PC-3 (cell line): ENCODE results near the gene NBPF14. TPM values are rescaled to one million over a fixed set of nuclear protein-coding genes. Genes with fewer than 3 reads are reported as not detected.
A peak's percentile ranks its signal among the peaks of the same experiment; 100 is the strongest.
"Not testable (repeated sequence)": the region's sequence is repeated elsewhere in the genome, so short reads cannot be mapped to it uniquely, and the experiment has no call there.

Experiments
- ATAC-seq: fragments of 200-7000 bp; cut with Tn5 transposase; 2 replicates; pipeline ENCODE4 v1.9.1; 2020; ENCODE audit warnings: mild to moderate bottlenecking, moderate library complexity
- BruUV-seq: library from RNA; stranded (reverse); fragments of 400-500 nt; replicated peaks from 2 replicates; lab custom pipeline; 2021; lab: Mats Ljungman, UMichigan
- CTCF ChIA-PET: fragments of 300-600 bp; sonication (Branson Sonifier 250); formaldehyde crosslinking; loops from one replicate; lab custom pipeline; 2022; ENCODE audit warnings: antibody characterized with exemption; lab: Charles Lee
- POLR2A ChIA-PET: fragments of 300-600 bp; sonication (Branson Sonifier 250); formaldehyde crosslinking; loops from one replicate; lab custom pipeline; 2022; ENCODE audit warnings: antibody characterized with exemption; ENCODE audit not compliant: unreplicated experiment; lab: Charles Lee
- DNase-seq: peaks from one replicate; pipeline ENCODE4 v3.0.0-alpha.2; 2015
- H2AFZ ChIP-seq: fragments of 300-600 bp; sonication (generic); 2 replicates; pipeline ENCODE4 v1.6.0; 2016; ENCODE audit warnings: antibody characterized with exemption, low read length
- H3F3A ChIP-seq: fragments of 300-600 bp; sonication (generic); one replicate; pipeline ENCODE4 v1.6.0; 2017; ENCODE audit warnings: antibody characterized with exemption, low read length, control low read depth, mild to moderate bottlenecking; ENCODE audit not compliant: unreplicated experiment
- H3K27ac ChIP-seq: fragments of 300-600 bp; sonication (generic); 2 replicates; pipeline ENCODE4 v1.5.1; 2016; ENCODE audit warnings: mild to moderate bottlenecking, low read length
- H3K27me3 ChIP-seq: fragments of 300-600 bp; sonication (generic); 2 replicates; pipeline ENCODE4 v1.6.1; 2016; ENCODE audit warnings: low read length, mixed read lengths
- H3K36me3 ChIP-seq: fragments of 300-600 bp; sonication (generic); 2 replicates; pipeline ENCODE4 v1.6.1; 2016; ENCODE audit warnings: low read depth, mixed run types, low read length, mixed read lengths
- H3K4me1 ChIP-seq: fragments of 300-600 bp; sonication (generic); 2 replicates; pipeline ENCODE4 v1.5.1; 2016; ENCODE audit warnings: low read length; ENCODE audit not compliant: insufficient read depth
- H3K4me2 ChIP-seq: fragments of 300-600 bp; sonication (generic); 2 replicates; pipeline ENCODE4 v1.6.0; 2016; ENCODE audit warnings: low read length
- H3K4me3 ChIP-seq: fragments of 300-600 bp; sonication (generic); 2 replicates; pipeline ENCODE4 v1.5.1; 2016; ENCODE audit warnings: mild to moderate bottlenecking, low read length, mixed read lengths
- H3K79me2 ChIP-seq: fragments of 300-600 bp; sonication (generic); 2 replicates; pipeline ENCODE4 v1.6.1; 2017; ENCODE audit warnings: low read length, mixed read lengths
- H3K9ac ChIP-seq: fragments of 300-600 bp; sonication (generic); 2 replicates; pipeline ENCODE4 v1.6.0; 2016; ENCODE audit warnings: mild to moderate bottlenecking, low read length
- H3K9me2 ChIP-seq: fragments of 300-600 bp; sonication (generic); replicated peaks from 2 replicates; pipeline ENCODE4 v1.6.1; 2016; ENCODE audit warnings: mixed run types, low read length, mixed read lengths
- H3K9me3 ChIP-seq: fragments of 300-600 bp; sonication (generic); 2 replicates; pipeline ENCODE4 v1.6.1; 2016; ENCODE audit warnings: low read length, mixed read lengths
- H4K20me1 ChIP-seq: fragments of 300-600 bp; sonication (generic); 2 replicates; pipeline ENCODE4 v1.6.1; 2016; ENCODE audit warnings: low read length, mixed read lengths
- intact Hi-C: fragments of 100-400 bp; cut with micrococcal nuclease; formaldehyde crosslinking; loops from 2 replicates; pipeline ENCODE4 v1.9.0; 2023
- total RNA-seq: library from RNA; depleted of rRNA; stranded (reverse); fragments of >200 nt; gene quantifications from 2 replicates; pipeline ENCODE4 v1.2.3, GENCODE V29; 2014; rRNA removed

The NBPF14 gene
- total RNA-seq, 1 experiment from 2014 or later: 32.1 TPM

- H3F3A ChIP-seq, H3K79me2 ChIP-seq, H3K27me3 ChIP-seq, BruUV-seq, H4K20me1 ChIP-seq, CTCF ChIA-PET, H3K4me1 ChIP-seq, H3K9me2 ChIP-seq, H3K9me3 ChIP-seq, H3K36me3 ChIP-seq: not testable (repeated sequence)
- ATAC-seq (peak; percentile 53), DNase-seq (peak; percentile 89)
- H3K4me2 ChIP-seq: peak overlapping the region; percentile 79
- 0 out of 2 replicates have a peak overlapping the region, but pooled peaks have one; percentile 71 for H2AFZ ChIP-seq
- H3K27ac ChIP-seq: peak overlapping the region; percentile 73
- H3K9ac ChIP-seq: peak overlapping the region; percentile 64
- H3K4me3 ChIP-seq: peak overlapping the region; percentile 61
- intact Hi-C loops: loop anchor here (10.0 kb wide), 1 partner anchor 147 kb away; no protein-coding TSS in a partner anchor
- POLR2A ChIA-PET: interaction anchor here (0.7 kb wide), 1 partner anchor 1366 kb away, joined by 5 read pairs; a partner anchor contains a TSS
Observed at GRCh38 chr1:148522072-148522471, 73.7 kb downstream of the NBPF14 start.

- intact Hi-C loops, H3K27ac ChIP-seq, H3K9me3 ChIP-seq, POLR2A ChIA-PET, H3K79me2 ChIP-seq, ATAC-seq, H3K4me2 ChIP-seq, CTCF ChIA-PET, H3K4me1 ChIP-seq, H3F3A ChIP-seq, H2AFZ ChIP-seq, H3K4me3 ChIP-seq, DNase-seq, H4K20me1 ChIP-seq, H3K9ac ChIP-seq, H3K9me2 ChIP-seq, BruUV-seq, H3K27me3 ChIP-seq, H3K36me3 ChIP-seq: not testable (repeated sequence)
Observed at GRCh38 chr1:148514310-148514709, 81.5 kb downstream of the NBPF14 start.

- CTCF ChIA-PET: not testable (repeated sequence)
Observed at GRCh38 chr1:148512571-148513184, 83.1 kb downstream of the NBPF14 start.

DNA sequence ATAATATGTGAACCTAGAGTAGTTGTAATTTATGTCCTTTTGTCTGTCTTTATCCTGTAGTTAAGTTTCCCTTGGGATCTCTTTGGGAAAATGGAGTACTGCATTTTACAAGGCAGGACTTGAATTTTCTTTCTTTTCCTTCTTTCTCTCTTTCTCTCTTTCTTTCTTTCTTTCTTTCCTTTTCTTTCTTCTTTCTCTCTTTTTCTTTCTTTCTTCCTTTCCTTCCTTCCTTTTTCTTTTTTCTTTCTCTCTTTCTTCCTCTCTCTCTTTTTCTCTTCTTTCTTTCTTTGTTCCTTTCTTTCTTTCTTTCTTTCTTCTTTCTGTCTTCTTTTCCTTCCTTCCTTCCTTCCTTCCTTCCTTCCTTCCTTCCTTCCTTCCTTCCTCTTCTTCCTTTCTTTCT, 101.9 kb downstream of the NBPF14 start:
- H3K9me3 ChIP-seq, H3K4me2 ChIP-seq, H3K27ac ChIP-seq, H3K9me2 ChIP-seq, H4K20me1 ChIP-seq, H3K4me3 ChIP-seq, intact Hi-C loops, DNase-seq, H3K36me3 ChIP-seq, H3K79me2 ChIP-seq, CTCF ChIA-PET, ATAC-seq, H3F3A ChIP-seq, H3K27me3 ChIP-seq, POLR2A ChIA-PET, BruUV-seq, H2AFZ ChIP-seq, H3K4me1 ChIP-seq, H3K9ac ChIP-seq: not testable (repeated sequence)

More at GRCh38 chr1:148512571-148513184, 83.1 kb downstream of the NBPF14 start:
- H3F3A ChIP-seq, H3K4me3 ChIP-seq, H3K27me3 ChIP-seq, intact Hi-C loops, H3K4me2 ChIP-seq, H3K27ac ChIP-seq, H3K9me2 ChIP-seq, H3K4me1 ChIP-seq, H3K9ac ChIP-seq, BruUV-seq, POLR2A ChIA-PET, H3K9me3 ChIP-seq, H3K79me2 ChIP-seq, H4K20me1 ChIP-seq, H2AFZ ChIP-seq, H3K36me3 ChIP-seq: not testable (repeated sequence)
- ATAC-seq (peak; percentile 51), DNase-seq (peak; percentile 49)

DNA sequence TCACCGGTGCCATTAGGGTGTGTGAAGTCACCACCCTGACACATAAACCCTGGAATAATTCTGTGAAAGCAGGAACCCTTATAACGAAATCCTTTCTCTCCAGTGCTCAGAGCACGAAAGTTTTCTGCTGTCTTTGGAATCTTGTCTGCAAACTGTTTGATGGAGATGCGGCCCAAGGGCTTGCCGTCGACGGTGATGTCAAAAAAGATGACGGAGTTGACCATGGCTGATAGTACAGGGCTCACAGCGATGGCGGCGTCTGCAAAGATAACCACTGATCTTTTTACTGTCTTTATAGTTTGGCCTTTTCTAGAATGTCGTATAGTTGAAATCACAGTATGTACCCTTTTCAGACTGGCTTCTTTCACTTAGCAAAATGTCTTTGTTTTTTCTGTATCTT, 112.8 kb downstream of the NBPF14 start, which contains the start of gene PPIAL4G:
TSS of gene PPIAL4G (minus strand) at position 274 of the 400 bp plus-strand sequence. CDS start at position 224, 50 bp downstream.
- H3K9me2 ChIP-seq, H3K27me3 ChIP-seq, H3K36me3 ChIP-seq, H3K79me2 ChIP-seq, ATAC-seq, H3K4me2 ChIP-seq, H3K9ac ChIP-seq, H2AFZ ChIP-seq, DNase-seq, H3K9me3 ChIP-seq, H3K4me3 ChIP-seq, H3K4me1 ChIP-seq, CTCF ChIA-PET, H3K27ac ChIP-seq, H4K20me1 ChIP-seq, POLR2A ChIA-PET, intact Hi-C loops, BruUV-seq, H3F3A ChIP-seq: not testable (repeated sequence)

Other genes with a start within 250 kb of the NBPF14 start
- not detected in 2 replicates for gene PPIAL4G, start 112.7 kb downstream of the NBPF14 start, total RNA-seq
- 18.0 and 29.9 TPM in 2 replicates for gene NUDT4B, start 152.8 kb upstream of the NBPF14 start, total RNA-seq
- gene PDE4DIP, start 248.4 kb upstream of the NBPF14 start, total RNA-seq: 20.1 and 28.9 TPM in 2 replicates